Activated T-cell treated with anti-CD3 and anti-CD28 coated beads, Interleukin-2, amount 50 U/mL, for 72 hours (primary cell): Measurements from ENCODE around the gene FAM131B. TPM values are rescaled to one million over a fixed set of nuclear protein-coding genes. Genes with fewer than 3 reads are reported as not detected.

Experiments used
- ATAC-seq, 2 donors: fragments of 150-1000 bp; cut with Tn5 transposase; replicated peaks in 1 of 2; 2 replicates each; pipeline ENCODE4 v1.10.0; 2021; ENCODE audit warnings: moderate library complexity in 2 of 2, mild to moderate bottlenecking in 1 of 2
- DNase-seq, 2 donors: peaks; one replicate each; pipeline ENCODE4 v3.0.0; 2021 to 2022; ENCODE audit warnings: mixed read lengths in 1 of 2
- H3K27ac Mint-ChIP-seq: one replicate; pipeline ENCODE4 v1.8.0; 2022; ENCODE audit warnings: mild to moderate bottlenecking, moderate library complexity, mixed read lengths
- H3K27me3 Mint-ChIP-seq: one replicate; pipeline ENCODE4 v1.8.0; 2022; ENCODE audit warnings: low read depth, mixed read lengths
- H3K36me3 Mint-ChIP-seq, 2 donors: one replicate each; pipeline ENCODE4 v1.8.0; 2022; ENCODE audit warnings: mixed read lengths in 2 of 2, mild to moderate bottlenecking in 1 of 2; ENCODE audit not compliant: insufficient read depth in 2 of 2
- H3K4me1 Mint-ChIP-seq: one replicate; pipeline ENCODE4 v1.8.0; 2022; ENCODE audit warnings: low read depth, mixed read lengths
- H3K4me3 Mint-ChIP-seq, 2 donors: one replicate each; pipeline ENCODE4 v1.8.0; 2022; ENCODE audit warnings: mild to moderate bottlenecking in 2 of 2, mixed read lengths in 2 of 2, moderate library complexity in 2 of 2
- H3K9me3 Mint-ChIP-seq, 2 donors: one replicate each; pipeline ENCODE4 v1.8.0; 2022; ENCODE audit warnings: mixed read lengths in 2 of 2
- total RNA-seq, 2 donors: library from RNA; stranded (reverse); gene quantifications; one replicate each; pipeline ENCODE4 v1.2.3, GENCODE V29; 2022

FAM131B gene
- total RNA-seq, 2 donors from 2014 or later, result 3.1 TPM

DNA sequence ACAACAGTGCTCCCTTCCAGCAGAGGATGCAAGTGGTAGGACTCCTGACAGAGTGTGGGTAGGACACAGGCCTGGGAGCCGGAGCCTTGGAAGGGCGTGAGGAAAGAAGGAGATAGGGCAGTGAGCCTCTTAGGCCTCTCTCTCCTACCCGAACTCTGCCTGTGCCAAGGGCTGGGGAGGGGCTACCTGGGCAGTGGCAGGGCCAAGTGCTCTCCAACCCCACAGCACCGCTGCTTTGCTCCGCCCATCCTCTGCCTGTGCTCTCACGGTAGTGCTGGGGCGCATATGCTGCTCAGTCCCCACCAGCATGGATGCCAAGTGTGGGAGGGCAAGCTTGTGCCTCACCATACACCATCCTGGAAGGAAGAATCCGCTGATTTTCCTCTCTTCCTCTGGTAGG is 7.5 kb downstream of the FAM131B start:
- DNase-seq (no peak), ATAC-seq (no peak)
- Mint-ChIP-seq H3K27ac (no peak overlapping the region), H3K36me3 (no peaks in the 10 kb centered on the region), H3K4me3 (no peak overlapping the region), H3K4me1 (peaks cover 7% of the 10 kb centered on the region), H3K27me3 (peaks cover 6% of the 10 kb centered on the region), H3K9me3 (no peaks in the 10 kb centered on the region)

DNA sequence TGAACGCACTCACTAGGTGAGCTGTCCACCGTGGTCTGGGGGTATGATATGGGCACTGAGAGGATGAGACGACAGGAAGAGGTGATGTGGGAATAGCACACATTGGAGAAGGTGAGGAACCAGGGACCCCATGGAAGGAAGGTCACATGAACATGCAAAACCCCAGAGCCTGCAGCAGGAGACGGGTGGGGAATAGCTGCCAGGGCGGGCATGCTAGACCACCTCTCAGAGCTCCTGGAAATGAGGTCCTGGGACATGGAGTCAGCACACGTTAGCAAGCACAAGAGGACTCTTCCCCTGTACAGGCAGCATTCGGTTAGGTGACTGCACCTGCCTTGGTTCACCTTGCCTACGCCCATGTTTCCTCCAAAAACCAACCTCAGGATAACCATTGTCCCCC is 8.1 kb downstream of the FAM131B start:
- H3K4me1 Mint-ChIP-seq, result peaks cover 7% of the 10 kb centered on the region
- H3K27ac Mint-ChIP-seq, result no peak overlapping the region
- ATAC-seq, result no peak
- H3K4me3 Mint-ChIP-seq, result no peak overlapping the region
- H3K27me3 Mint-ChIP-seq, result peaks cover 3% of the 10 kb centered on the region
- DNase-seq, result no peak
- no peaks in the 10 kb centered on the region for H3K36me3 Mint-ChIP-seq
- H3K9me3 Mint-ChIP-seq, result no peaks in the 10 kb centered on the region

DNA sequence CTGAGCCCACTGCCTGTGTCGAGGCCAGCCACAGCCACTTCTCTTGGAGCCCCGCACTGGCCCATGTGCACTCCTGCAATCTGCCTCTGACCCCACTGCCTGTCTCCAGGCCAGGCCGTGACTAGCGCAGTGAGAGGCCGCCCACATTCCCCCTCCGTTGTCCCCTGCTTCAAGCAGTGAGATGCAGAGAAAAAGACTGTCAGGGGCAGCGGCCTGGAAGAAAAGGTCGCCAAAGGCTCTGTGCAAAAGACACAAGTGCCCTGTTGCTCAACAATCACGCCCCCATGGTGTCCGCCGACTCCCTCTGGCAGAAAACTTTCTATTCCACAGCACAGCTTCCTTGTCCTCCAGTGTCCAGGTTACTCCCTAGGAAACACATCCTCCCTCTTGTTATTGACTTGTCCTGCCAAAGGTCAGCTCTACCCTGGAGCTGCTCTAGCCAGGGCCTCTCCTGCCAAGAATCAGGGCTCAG is 9.9 kb downstream of the FAM131B start:
- no peak overlapping the region for H3K4me3 Mint-ChIP-seq
- H3K9me3 Mint-ChIP-seq, result no peaks in the 10 kb centered on the region
- no peaks in the 10 kb centered on the region for H3K36me3 Mint-ChIP-seq
- H3K4me1 Mint-ChIP-seq, result peaks cover 7% of the 10 kb centered on the region
- no peak overlapping the region for H3K27ac Mint-ChIP-seq
- ATAC-seq (no peak), DNase-seq (no peak)
- peaks cover 4% of the 10 kb centered on the region for H3K27me3 Mint-ChIP-seq

DNA sequence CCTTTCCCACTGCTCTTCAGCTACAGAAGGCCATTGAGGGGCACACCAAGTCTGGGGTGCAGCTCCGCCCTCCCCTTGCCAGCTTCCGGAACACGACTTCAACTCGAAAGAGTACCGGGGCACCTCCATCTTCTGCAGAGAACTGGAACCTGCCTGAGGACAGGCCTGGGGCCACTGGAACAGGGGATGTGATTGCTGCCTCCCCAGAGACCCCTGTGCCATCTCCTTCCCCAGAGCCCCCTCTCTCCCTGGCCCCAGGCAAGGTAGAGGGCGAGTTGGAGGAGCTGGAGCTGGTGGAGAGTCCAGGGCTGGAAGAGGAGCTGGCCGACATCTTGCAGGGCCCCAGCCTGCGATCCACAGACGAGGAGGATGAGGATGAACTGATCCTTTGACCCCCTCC is 10.9 kb downstream of the FAM131B start:
- Mint-ChIP-seq H3K4me3 (no peak overlapping the region), H3K36me3 (no peaks in the 10 kb centered on the region), H3K27ac (no peak overlapping the region), H3K4me1 (peaks cover 7% of the 10 kb centered on the region), H3K9me3 (peaks cover 0 to 1% of the 10 kb centered on the region in 2 donors), H3K27me3 (peaks cover 11% of the 10 kb centered on the region)
- no peak for DNase-seq
- no peak for ATAC-seq

DNA sequence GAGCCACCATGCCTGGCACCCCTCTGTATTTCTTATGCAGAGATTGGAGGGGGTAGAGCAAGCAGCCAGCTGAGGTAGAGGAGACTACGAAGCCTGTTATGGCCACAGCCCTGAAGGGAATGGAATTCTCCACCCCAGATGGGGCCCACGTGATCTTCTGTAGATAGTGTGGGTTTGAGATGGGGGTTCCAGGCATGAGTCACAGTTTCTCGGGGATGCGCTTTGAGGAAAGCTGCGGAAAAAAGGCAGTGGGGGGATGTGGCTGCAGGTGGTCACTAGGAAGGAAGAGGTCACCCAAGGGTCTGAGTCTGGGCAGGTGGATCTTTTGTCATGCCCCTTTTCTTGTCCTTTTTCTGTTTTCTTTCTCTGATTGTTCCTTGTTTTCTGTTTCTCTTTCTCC is 11.5 kb downstream of the FAM131B start:
- no peak overlapping the region for H3K4me3 Mint-ChIP-seq
- no peak overlapping the region for H3K27ac Mint-ChIP-seq
- no peaks in the 10 kb centered on the region for H3K36me3 Mint-ChIP-seq
- peaks cover 0 to 1% of the 10 kb centered on the region in 2 donors for H3K9me3 Mint-ChIP-seq
- ATAC-seq, result no peak
- DNase-seq, result no peak
- H3K27me3 Mint-ChIP-seq, result peaks cover 12% of the 10 kb centered on the region
- peaks cover 7% of the 10 kb centered on the region for H3K4me1 Mint-ChIP-seq

DNA sequence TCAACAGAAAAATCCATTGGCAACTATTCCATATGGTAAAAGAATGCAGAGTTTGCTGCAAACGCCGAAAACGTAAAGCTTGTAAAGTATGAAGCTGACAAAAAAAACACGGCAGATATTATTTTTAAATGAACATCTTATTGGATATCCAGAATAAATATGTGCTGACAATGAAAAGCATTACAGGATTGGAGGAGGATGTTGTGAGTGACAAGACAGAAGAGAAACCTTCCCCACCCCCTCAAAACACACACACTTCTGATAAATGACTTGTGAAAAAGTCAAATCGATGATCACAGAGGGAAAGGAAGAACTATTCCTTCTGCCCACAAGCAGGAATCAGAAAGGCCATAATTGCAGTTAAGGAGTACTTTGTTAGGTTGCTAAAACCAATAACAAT is 14.6 kb downstream of the FAM131B start:
- Mint-ChIP-seq H3K36me3 (no peaks in the 10 kb centered on the region), H3K4me3 (no peak overlapping the region), H3K4me1 (peaks cover 11% of the 10 kb centered on the region), H3K27ac (no peak overlapping the region), H3K27me3 (peaks cover 12% of the 10 kb centered on the region), H3K9me3 (peaks cover 0 to 1% of the 10 kb centered on the region in 2 donors)
- DNase-seq (no peak), ATAC-seq (no peak)

DNA sequence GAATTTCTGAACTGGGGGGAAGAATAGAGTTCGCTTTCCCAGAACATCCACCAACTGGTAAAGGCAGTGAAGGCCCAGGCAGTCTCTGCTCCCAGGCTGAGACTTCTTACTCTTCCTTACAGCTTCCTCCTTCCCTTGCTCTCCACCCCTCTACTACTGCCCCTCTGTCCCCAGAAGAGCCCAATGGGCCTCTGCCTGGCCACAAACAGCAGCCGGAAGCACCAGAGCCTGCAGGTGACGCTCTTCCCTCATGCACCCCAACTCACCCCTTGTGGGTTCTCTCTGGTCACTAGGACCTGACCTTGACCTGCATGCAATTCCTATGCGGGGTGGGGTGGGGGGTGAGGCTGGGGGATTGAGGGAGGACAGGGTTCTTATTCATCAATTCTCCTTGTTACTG is 16.5 kb downstream of the FAM131B start:
- Mint-ChIP-seq H3K27ac (no peak overlapping the region), H3K4me1 (peaks cover 11% of the 10 kb centered on the region), H3K36me3 (no peaks in the 10 kb centered on the region), H3K27me3 (peaks cover 12% of the 10 kb centered on the region), H3K9me3 (peaks cover 0 to 1% of the 10 kb centered on the region in 2 donors), H3K4me3 (peak overlapping the region; percentile 7 to 85)
- no peak for DNase-seq
- ATAC-seq, result no peak

DNA sequence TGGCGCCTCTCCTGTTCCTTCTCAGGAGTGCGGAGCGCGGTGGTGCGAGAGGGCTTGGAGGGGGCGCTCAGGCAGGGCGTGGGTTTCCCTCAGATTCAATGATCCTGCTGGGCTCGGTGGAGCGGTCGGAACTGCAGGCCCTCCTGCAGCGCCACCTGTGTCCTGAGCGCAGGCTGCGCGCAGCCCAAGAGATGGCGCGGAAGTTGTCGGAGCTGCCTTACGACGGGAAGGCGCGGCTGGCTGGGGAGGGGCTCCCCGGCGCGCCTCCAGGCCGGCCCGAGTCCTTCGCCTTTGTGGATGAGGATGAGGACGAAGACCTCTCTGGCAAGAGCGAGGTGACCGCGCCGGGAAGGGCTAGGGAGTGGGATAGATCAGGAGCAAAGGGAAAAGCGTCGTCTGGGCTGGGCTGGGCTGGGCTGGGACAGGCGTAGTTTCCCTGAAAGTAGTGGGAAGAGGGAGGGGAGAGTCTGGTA is 17.0 kb downstream of the FAM131B start:
- Mint-ChIP-seq H3K9me3 (peaks cover 0 to 1% of the 10 kb centered on the region in 2 donors), H3K27me3 (peaks cover 12% of the 10 kb centered on the region), H3K36me3 (no peaks in the 10 kb centered on the region), H3K4me3 (peak overlapping the region; percentile 73 to 85), H3K4me1 (peaks cover 11% of the 10 kb centered on the region), H3K27ac (peak overlapping the region; percentile 17)
- DNase-seq (peak; percentile 71 to 77), ATAC-seq (peak; percentile 99 to 100)

DNA sequence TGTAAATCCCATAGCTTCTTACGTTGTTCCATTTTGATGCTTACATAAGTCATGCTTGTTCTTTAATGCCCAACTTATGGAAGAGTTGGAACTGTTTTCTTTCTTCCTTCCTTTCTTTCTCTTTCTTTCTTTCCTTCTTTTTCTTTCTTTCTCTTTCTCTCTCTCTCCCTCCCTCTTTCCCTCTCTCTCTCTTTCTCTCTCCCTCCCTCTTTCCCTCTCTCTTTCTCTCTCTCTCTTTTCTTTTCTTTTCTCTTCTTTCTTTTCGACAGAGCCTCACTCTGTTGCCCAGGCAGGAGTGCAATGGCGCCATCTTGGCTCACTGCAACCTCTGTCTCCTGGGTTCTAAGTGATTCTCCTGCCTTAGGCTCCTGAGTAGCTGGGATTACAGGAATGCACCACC is 18.9 kb downstream of the FAM131B start:
- H3K4me3 Mint-ChIP-seq, result no peak overlapping the region
- no peak overlapping the region for H3K27ac Mint-ChIP-seq
- no peak for DNase-seq
- no peak for ATAC-seq
- peaks cover 21% of the 10 kb centered on the region for H3K27me3 Mint-ChIP-seq
- H3K4me1 Mint-ChIP-seq, result peaks cover 11% of the 10 kb centered on the region
- no peaks in the 10 kb centered on the region for H3K36me3 Mint-ChIP-seq
- H3K9me3 Mint-ChIP-seq, result peaks cover 0 to 1% of the 10 kb centered on the region in 2 donors

DNA sequence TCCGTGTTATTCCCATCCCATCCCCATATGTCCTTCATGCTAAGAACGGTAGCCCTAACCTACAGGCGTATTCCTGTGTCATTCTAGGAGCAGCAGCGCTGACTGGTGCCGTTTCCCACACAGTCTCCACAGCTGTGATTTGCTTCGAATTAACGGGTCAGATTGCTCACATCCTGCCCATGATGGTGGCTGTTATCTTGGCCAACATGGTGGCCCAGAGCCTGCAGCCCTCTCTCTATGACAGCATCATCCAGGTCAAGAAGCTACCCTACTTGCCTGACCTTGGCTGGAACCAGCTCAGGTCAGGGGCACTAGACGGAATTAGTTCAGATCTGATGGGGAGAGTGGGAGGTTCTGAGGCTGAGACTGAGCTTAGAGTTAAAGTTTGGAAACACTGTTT is 20.7 kb downstream of the FAM131B start:
- ATAC-seq, result no peak
- Mint-ChIP-seq H3K4me1 (peaks cover 11% of the 10 kb centered on the region), H3K9me3 (peaks cover 0 to under 1% of the 10 kb centered on the region in 2 donors)

DNA sequence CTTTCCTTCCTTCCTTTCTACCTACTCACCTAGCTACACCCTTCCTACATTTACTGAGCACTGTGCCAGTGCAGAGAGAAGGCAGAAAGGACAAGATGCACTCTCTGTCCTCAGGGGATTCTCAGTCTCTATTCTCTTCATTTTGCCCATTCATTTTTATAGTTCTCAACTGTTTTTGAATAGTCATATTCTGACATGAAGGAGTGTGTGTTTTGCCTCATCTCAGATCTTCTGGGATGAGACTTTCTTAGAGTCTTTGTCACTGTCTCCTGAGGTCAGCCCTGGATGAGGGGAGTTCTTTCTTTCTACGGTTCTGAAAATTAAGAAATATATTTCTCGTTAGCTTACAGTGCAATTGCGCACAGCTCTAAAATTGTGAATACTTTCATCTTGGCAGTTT is 25.3 kb downstream of the FAM131B start:
- Mint-ChIP-seq H3K9me3 (no peaks in the 10 kb centered on the region), H3K27ac (no peak overlapping the region), H3K27me3 (peaks cover 13% of the 10 kb centered on the region), H3K4me3 (no peak overlapping the region), H3K36me3 (no peaks in the 10 kb centered on the region), H3K4me1 (no peaks in the 10 kb centered on the region)
- DNase-seq (no peak), ATAC-seq (peak in 1 of 2 donors; percentile 61)

More for the DNA sequence above, 20.7 kb downstream of the FAM131B start:
- Mint-ChIP-seq H3K36me3 (no peaks in the 10 kb centered on the region), H3K4me3 (no peak overlapping the region), H3K27me3 (peaks cover 12% of the 10 kb centered on the region), H3K27ac (no peak overlapping the region)
- DNase-seq, result no peak

DNA sequence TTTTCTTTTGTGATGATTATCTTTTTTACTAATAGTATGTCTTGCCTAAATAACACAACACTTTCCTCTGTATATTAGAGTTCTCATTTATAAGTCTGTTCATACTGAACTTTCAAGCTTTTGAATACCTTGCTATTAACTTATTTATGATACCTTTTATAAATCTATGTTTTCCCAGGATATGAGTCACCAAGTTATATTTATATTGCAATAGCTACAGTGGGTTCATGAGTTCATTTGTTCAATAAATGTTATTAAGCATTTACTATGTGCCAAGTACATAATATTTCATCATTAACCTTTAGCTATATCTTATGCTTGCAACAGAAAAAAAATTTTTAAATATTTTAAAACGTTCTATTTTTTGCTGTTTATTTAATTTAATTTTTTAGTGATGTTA is 28.3 kb downstream of the FAM131B start:
- peaks cover 9% of the 10 kb centered on the region for H3K27me3 Mint-ChIP-seq
- no peaks in the 10 kb centered on the region for H3K9me3 Mint-ChIP-seq
- H3K4me3 Mint-ChIP-seq, result no peak overlapping the region
- no peak overlapping the region for H3K27ac Mint-ChIP-seq
- no peaks in the 10 kb centered on the region for H3K36me3 Mint-ChIP-seq
- no peaks in the 10 kb centered on the region for H3K4me1 Mint-ChIP-seq
- DNase-seq (no peak), ATAC-seq (no peak)

DNA sequence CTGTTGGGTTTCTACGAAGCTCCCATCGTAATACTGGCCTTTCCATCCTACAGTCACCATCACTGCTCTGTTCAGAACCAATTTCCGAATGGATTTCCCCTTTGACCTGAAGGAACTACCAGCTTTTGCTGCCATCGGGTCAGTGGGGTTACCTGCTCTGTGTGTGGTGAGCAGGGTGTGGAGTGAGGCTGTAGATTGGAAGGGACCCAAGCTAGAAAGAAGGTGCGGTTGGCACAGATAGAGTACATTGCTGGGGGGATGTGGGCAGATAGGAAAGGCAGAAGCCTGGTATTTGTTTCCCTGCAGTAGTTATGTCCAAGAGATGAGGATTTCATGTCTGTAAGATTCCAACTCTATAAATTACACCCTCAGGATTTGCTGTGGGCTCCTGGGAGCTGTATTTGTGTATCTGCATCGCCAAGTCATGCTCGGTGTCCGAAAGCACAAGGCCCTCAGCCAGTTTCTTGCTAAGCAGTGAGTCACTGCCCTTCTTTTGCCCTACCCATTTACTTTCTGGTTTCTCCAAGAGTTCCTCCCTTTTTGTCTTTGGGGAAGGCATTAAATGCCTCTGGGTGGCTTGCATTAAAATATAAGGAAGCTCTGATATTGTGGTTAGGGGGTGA is 31.2 kb downstream of the FAM131B start:
- Mint-ChIP-seq H3K36me3 (no peaks in the 10 kb centered on the region), H3K4me1 (no peaks in the 10 kb centered on the region)
- no peak for ATAC-seq

More for the DNA sequence above, 31.2 kb downstream of the FAM131B start:
- no peaks in the 10 kb centered on the region for H3K9me3 Mint-ChIP-seq
- no peak overlapping the region for H3K4me3 Mint-ChIP-seq
- peaks cover 5% of the 10 kb centered on the region for H3K27me3 Mint-ChIP-seq
- DNase-seq, result no peak
- no peak overlapping the region for H3K27ac Mint-ChIP-seq
